Measurements from ENCODE around the gene MVB12B.
A peak's percentile ranks its signal among the peaks of the same experiment; 100 is the strongest.

The MVB12B gene

GRCh38 chr9:126329476-126330275 lies 3.0 kb downstream of the MVB12B start:
- H3K4me3 ChIP-seq (ENCODE audit: low read depth, low read length), result no peak overlapping the region
- no peak for DNase-seq (ENCODE audit: low read depth)
- in situ Hi-C loops (cut with HindIII; ENCODE audit: low sequenced_read_pairs), result no loop called here
- TF ChIP-seq CTCF (IDR thresholded peaks at IDR 0.05; ENCODE audit: low read depth, low read length, missing control alignments), result no peak

GRCh38 chr9:126330536-126330935 lies 3.9 kb downstream of the MVB12B start:
- in situ Hi-C loops (cut with HindIII; ENCODE audit: low sequenced_read_pairs), result no loop called here
- no peak for DNase-seq (ENCODE audit: low read depth)
- no peak overlapping the region for H3K4me3 ChIP-seq (ENCODE audit: low read depth, low read length)
- no peak for TF ChIP-seq CTCF (IDR thresholded peaks at IDR 0.05; ENCODE audit: low read depth, low read length, missing control alignments)

- TF ChIP-seq CTCF (IDR thresholded peaks at IDR 0.05; ENCODE audit: low read depth, low read length, missing control alignments), result no peak
- no peak for DNase-seq (ENCODE audit: low read depth)
- in situ Hi-C loops (cut with HindIII; ENCODE audit: low sequenced_read_pairs), result no loop called here
- no peak overlapping the region for H3K4me3 ChIP-seq (ENCODE audit: low read depth, low read length)
Observed at GRCh38 chr9:126331964-126332748, 5.5 kb downstream of the MVB12B start.

- no peak overlapping the region for H3K4me3 ChIP-seq (ENCODE audit: low read depth, low read length)
- no peak for TF ChIP-seq CTCF (IDR thresholded peaks at IDR 0.05; ENCODE audit: low read depth, low read length, missing control alignments)
- no peak for DNase-seq (ENCODE audit: low read depth)
- in situ Hi-C loops (cut with HindIII; ENCODE audit: low sequenced_read_pairs), result loop anchor here (5.0 kb wide), 1 partner anchor 33 kb away; no protein-coding TSS in a partner anchor
Observed at GRCh38 chr9:126334721-126335621, 8.3 kb downstream of the MVB12B start.

GRCh38 chr9:126335837-126336735 lies 9.5 kb downstream of the MVB12B start:
- DNase-seq (ENCODE audit: low read depth), result no peak
- in situ Hi-C loops (cut with HindIII; ENCODE audit: low sequenced_read_pairs), result loop anchor here (5.0 kb wide), 1 partner anchor 34 kb away; no protein-coding TSS in a partner anchor
- TF ChIP-seq CTCF (IDR thresholded peaks at IDR 0.05; ENCODE audit: low read depth, low read length, missing control alignments), result peak; percentile 3
- H3K4me3 ChIP-seq (ENCODE audit: low read depth, low read length), result no peak overlapping the region

Measured in astrocyte of the cerebellum (primary cell).